GM12865 (cell line): ENCODE measurements around the gene B3GALNT1.

ENCODE experiments used
- DNase-seq: peaks from one replicate; pipeline ENCODE4 v3.0.0; 2010; ENCODE audit warnings: low read depth
- H3K4me3 ChIP-seq: 2 replicates; pipeline ENCODE4 v1.5.1; 2011; ENCODE audit warnings: mild to moderate bottlenecking, low read depth, low read length, control low read depth
- TF ChIP-seq, protein P1 (sequence below): IDR thresholded peaks from 2 replicates; pipeline ENCODE4 v1.5.1; 2011; ENCODE audit warnings: low read length, control low read depth, low read depth, inconsistent platforms; ENCODE audit not compliant: insufficient read depth; ENCODE audit errors: missing control alignments

The B3GALNT1 gene, protein sequence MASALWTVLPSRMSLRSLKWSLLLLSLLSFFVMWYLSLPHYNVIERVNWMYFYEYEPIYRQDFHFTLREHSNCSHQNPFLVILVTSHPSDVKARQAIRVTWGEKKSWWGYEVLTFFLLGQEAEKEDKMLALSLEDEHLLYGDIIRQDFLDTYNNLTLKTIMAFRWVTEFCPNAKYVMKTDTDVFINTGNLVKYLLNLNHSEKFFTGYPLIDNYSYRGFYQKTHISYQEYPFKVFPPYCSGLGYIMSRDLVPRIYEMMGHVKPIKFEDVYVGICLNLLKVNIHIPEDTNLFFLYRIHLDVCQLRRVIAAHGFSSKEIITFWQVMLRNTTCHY

DNA sequence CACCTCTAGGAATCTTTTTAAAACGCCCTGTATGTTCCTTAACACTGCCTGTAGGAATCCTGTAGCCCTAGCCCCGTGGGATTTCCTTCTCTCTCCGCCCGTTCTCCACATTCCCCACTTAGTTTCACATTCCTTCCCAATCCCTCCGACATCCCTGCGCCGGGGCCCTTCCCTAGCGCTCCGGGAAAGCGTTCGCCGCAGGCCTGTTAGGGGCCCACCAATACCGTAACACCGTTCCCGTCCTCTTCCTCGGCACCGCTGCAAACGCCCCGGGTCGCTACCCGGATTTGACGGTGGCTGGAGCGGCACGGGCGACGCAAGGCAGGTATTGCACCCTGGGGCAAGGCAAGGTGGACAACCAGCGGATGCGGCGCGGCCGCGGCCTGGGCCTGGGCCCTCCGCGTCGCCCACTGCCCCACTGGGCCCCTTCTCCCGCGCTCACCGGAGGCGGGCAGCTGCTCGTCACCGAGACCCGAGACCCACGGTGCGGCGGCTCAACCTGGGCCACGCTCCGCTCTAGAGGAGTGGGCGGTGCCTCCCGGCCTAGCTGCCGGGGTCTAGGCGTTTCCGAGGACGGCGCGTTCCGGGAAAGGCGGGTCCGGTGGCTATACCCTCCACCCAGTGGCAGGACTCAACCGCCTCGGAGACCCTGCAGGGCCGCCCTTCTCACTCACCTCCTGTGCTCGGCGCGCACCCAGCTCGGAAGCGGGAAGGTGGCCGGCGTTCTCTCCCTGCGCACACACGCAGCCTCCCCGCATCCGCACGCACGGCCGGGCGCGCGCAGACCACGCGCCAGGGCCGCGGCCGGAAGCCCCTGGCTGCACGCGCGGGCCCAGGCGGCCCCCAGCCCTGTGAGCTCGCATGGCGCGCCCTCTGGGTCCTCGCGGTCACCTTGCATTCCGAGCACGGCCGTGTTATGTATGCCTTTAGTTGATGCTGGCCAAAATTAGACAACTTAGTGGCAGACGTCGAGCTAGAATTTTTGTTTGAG lies at the start of gene B3GALNT1:
Gene B3GALNT1, minus strand, starts transcription at position 789 of the 991 bp plus-strand sequence. CDS start 18,595 bp downstream, outside the sequence.
- peak within 1 kb of the TSS; percentile 45 for H3K4me3 ChIP-seq
- peak; percentile 26 for DNase-seq
- TF ChIP-seq, protein P1, sequence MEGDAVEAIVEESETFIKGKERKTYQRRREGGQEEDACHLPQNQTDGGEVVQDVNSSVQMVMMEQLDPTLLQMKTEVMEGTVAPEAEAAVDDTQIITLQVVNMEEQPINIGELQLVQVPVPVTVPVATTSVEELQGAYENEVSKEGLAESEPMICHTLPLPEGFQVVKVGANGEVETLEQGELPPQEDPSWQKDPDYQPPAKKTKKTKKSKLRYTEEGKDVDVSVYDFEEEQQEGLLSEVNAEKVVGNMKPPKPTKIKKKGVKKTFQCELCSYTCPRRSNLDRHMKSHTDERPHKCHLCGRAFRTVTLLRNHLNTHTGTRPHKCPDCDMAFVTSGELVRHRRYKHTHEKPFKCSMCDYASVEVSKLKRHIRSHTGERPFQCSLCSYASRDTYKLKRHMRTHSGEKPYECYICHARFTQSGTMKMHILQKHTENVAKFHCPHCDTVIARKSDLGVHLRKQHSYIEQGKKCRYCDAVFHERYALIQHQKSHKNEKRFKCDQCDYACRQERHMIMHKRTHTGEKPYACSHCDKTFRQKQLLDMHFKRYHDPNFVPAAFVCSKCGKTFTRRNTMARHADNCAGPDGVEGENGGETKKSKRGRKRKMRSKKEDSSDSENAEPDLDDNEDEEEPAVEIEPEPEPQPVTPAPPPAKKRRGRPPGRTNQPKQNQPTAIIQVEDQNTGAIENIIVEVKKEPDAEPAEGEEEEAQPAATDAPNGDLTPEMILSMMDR = no peak

DNA sequence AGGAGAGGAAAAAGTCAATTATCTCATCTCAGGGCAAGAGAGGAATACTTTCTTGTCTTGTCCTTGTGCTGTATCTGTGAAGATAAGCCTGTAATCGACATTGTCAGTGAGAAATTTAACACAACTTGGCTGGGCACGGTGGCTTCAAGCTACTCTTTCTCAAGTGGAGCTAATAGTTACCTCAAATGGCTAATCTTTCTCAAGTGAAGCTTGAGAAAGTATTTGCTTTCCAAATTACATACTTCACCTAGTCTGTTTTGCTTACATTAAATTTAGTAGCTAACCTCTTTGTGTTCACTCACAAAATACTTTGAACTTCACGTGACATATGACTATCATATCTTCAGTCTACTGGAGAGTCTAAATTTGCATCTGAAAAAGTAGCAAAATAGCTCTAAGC lies 48.3 kb upstream of the B3GALNT1 start:
- no peak overlapping the region for H3K4me3 ChIP-seq
- TF ChIP-seq, protein P1 = no peak
- DNase-seq = no peak

DNA sequence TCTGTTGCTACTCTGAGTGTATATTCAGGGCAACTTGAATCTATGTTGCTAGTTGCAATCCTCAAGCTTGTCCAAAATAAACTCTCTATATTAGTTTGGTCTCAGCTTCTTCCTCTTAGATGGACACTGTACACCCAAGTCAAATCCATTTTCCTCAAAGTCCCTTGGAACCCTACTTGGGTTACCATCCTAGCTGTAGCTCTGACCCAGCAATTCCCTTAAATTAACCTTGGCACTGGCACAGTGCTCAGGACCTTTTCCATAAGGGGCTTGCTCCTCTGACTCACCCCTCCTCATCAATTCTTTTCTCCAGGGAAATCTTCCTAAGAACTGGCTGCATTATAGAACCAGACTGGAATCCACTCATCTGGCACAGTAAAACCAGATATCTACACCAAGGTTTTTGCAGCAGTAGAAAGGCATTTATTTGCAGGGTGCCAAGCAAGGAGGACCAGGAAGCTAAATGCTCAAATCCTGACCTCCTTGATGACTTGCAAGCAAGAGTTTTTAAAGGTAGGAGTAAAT lies 44.9 kb upstream of the B3GALNT1 start:
- H3K4me3 ChIP-seq = no peak overlapping the region
- TF ChIP-seq, protein P1 = no peak
- no peak for DNase-seq

DNA sequence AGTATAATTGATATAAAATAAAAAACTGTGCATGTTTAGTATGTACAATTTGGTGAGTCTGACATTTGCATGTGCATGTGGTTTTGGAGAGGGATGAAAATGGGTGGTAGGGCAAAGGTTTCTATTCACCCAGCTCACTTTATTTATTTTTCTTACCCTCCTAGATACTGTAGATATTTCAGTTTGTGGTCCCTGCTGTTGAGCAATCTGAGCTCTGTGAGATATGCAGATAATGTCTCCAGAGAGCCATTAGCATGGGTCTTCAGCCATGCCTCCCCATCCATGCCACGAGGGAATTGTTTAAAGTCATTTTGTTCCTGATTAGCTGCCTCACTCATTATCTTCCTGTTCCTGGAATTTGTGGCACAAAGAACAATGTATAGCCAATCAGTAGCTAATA lies 44.4 kb upstream of the B3GALNT1 start:
- TF ChIP-seq, protein P1 = no peak
- no peak overlapping the region for H3K4me3 ChIP-seq
- DNase-seq = no peak

DNA sequence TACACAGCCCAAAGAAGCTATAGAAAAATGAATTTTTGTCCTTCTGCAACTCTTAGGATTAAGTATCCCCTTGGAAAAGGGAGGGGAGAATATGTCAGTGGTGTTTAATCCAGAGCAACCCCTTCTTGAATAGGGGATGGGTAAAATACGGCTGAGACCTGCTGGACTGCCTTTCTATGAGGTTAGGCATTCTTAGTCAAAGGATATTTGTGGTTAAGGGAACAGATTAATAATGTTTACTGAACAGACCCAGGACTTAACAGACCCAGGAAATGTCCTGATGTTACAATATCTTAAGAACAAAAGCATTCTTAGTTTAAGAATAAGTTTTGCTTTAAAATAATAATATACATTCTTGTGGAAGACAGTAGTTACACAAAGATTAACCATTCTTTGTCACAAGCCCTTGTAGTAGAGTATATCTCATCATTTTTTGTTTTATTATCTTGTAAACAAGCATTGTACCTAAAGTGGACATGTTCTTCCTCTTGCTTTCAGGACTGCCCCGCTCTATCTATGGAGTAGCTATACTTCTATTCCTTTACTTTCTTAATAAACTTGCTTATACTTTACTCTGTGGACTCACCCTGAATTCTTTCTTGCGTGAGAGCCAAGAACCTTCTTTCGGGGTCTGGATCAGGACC lies 43.8 kb upstream of the B3GALNT1 start:
- H3K4me3 ChIP-seq = no peak overlapping the region
- DNase-seq = no peak
- TF ChIP-seq, protein P1 = no peak

DNA sequence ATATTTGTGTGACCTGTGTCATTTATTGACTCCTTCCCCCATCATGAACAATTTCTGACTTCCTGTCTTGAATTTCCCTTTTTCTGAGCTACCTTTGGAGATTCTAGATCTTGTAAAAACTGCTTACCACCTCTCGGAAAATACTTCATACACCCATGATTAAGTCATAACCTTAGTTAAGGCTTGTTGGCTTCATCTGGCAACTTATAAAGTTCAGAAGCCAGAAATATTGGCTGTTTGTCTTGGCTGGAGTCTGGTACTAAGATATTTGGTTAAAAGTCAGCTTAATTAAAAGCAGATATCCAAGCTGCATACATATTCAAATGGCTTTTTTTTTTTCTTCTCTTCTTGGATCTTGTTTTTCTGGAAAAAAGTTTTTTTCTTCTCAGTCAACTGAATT lies 37.3 kb upstream of the B3GALNT1 start:
- TF ChIP-seq, protein P1 = no peak
- no peak overlapping the region for H3K4me3 ChIP-seq
- no peak for DNase-seq
